ENCODE results near the gene KCNE1.

DNA sequence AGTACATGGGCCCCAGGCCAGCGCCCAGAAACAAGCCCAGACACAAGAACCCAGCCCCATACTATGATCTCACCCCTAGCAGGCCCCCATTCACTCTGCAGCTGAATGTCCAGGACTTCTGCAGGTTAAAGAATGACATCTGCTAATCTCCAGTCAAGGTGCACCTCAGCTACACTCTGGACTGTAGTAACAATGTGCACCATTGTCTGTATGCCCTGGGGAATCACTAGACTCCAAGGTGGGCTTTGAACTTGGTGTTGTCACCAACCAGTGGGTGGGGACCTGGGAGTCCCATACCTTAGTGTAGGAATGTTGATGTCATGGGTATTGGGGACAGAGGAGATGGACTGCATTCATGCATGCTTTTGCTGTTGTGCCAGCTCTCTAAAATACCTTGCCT is 10.3 kb downstream of the KCNE1 start:
- TF ChIP-seq, protein P1, sequence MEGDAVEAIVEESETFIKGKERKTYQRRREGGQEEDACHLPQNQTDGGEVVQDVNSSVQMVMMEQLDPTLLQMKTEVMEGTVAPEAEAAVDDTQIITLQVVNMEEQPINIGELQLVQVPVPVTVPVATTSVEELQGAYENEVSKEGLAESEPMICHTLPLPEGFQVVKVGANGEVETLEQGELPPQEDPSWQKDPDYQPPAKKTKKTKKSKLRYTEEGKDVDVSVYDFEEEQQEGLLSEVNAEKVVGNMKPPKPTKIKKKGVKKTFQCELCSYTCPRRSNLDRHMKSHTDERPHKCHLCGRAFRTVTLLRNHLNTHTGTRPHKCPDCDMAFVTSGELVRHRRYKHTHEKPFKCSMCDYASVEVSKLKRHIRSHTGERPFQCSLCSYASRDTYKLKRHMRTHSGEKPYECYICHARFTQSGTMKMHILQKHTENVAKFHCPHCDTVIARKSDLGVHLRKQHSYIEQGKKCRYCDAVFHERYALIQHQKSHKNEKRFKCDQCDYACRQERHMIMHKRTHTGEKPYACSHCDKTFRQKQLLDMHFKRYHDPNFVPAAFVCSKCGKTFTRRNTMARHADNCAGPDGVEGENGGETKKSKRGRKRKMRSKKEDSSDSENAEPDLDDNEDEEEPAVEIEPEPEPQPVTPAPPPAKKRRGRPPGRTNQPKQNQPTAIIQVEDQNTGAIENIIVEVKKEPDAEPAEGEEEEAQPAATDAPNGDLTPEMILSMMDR (IDR thresholded peaks at IDR 0.05), result no peak
- no peak for TF ChIP-seq POLR2A (IDR thresholded peaks at IDR 0.05)
- TF ChIP-seq EP300 (IDR thresholded peaks at IDR 0.05), result no peak
